ENCODE results near the gene NPFFR1. TPM values are rescaled to one million over a fixed set of nuclear protein-coding genes. Genes with fewer than 3 reads are reported as not detected.

The NPFFR1 gene
- total and polyA plus RNA-seq, 10 of the 15 experiments (the other 5 are each of a cell fraction or from before 2014, with no cell fraction given): 0.03 TPM; not detected in 9

GRCh38 chr10:70321233-70321632 lies 37.4 kb upstream of the NPFFR1 start:
- WGBS (ENCODE audit: insufficient coverage, insufficient replicate concordance, low lambda C conversion rate, missing lambda C conversion rate): 56% methylated on average over 5 of the region's 5 CpGs
- POLR2A ChIA-PET: interaction anchor here (1.0 kb wide), 2 partner anchors 34 to 96 kb away, joined by 3 read pairs; no protein-coding TSS in a partner anchor
- no peak for TF ChIP-seq ZNF622 (IDR thresholded peaks at IDR 0.05)
- TF ChIP-seq ZNF24 (IDR thresholded peaks at IDR 0.05): no peak
- no peak for TF ChIP-seq ZSCAN29 (IDR thresholded peaks at IDR 0.05)
- TF ChIP-seq PML (IDR thresholded peaks at IDR 0.05; ENCODE audit: low read length): no peak
- TF ChIP-seq TCF7 (IDR thresholded peaks at IDR 0.05; ENCODE audit: borderline replicate concordance): no peak
- no peak for TF ChIP-seq ZBTB4 (CRISPR knock-in tag; IDR thresholded peaks at IDR 0.05)
- no peak for TF ChIP-seq RAD21 (IDR thresholded peaks at IDR 0.05; ENCODE audit: insufficient read depth, low read depth, low read length)

More at GRCh38 chr10:70321233-70321632, 37.4 kb upstream of the NPFFR1 start:
- no peak for ATAC-seq
- Histone ChIP-seq H3K4me1 (ENCODE audit: control insufficient read depth, insufficient read depth, low read length) (peaks cover 23% of the 10 kb centered on the region), H3K27me3 (replicated peaks in 1 of 2; ENCODE audit: control insufficient read depth in 2 of 2, insufficient read depth in 2 of 2, low read length in 1 of 2) (no peaks in the 10 kb centered on the region), H2AFZ (ENCODE audit: control insufficient read depth, low read depth, low read length) (no peak overlapping the region), H3K4me3 (no peak overlapping the region), H3K27ac (ENCODE audit: control insufficient read depth, insufficient read depth) (no peak overlapping the region), H3K4me2 (ENCODE audit: control insufficient read depth, insufficient read depth) (no peak overlapping the region), H3K79me2 (ENCODE audit: control insufficient read depth, insufficient read depth, low read length) (no peaks in the 10 kb centered on the region), H4K20me1 (ENCODE audit: control insufficient read depth, insufficient read depth) (no peaks in the 10 kb centered on the region), H3K36me3 (ENCODE audit: control insufficient read depth in 2 of 2, insufficient read depth in 2 of 2, low read length in 1 of 2) (peaks cover 0 to 12% of the 10 kb centered on the region in 2 experiments; a peak in 3 of 4 replicates), H3K9me3 (replicated peaks; ENCODE audit: control insufficient read depth, insufficient read depth, low read length) (no peaks in the 10 kb centered on the region), H3K9ac (ENCODE audit: control insufficient read depth, insufficient read depth, low read length) (no peak overlapping the region)
- SMC1A ChIA-PET (ENCODE audit: uncharacterized antibody, unreplicated experiment): interaction anchor here (2.1 kb wide), 1 partner anchor 100 kb away, joined by 7 read pairs; no protein-coding TSS in a partner anchor
- DNase-seq (ENCODE audit: low read depth, low spot score): no peak
- intact Hi-C loops (cut with micrococcal nuclease; ENCODE audit: unreplicated experiment): no loop called here
- FAIRE-seq: no peak
- CTCF ChIA-PET: interaction anchor here (1.5 to 2.7 kb wide), 2 partner anchors 48 to 51 kb away, joined by 3 to 9 read pairs; no protein-coding TSS in a partner anchor
- RAD21 ChIA-PET (ENCODE audit: unreplicated experiment): interaction anchor here (0.8 kb wide), 1 partner anchor 8 kb away, joined by 3 read pairs; no protein-coding TSS in a partner anchor
- no TSS peak for BruUV-seq (replicated peaks)
- in situ Hi-C loops (cut with MboI): no loop called here
